ENCODE results near the gene DDX21. TPM values are rescaled to one million over a fixed set of nuclear protein-coding genes. Genes with fewer than 3 reads are reported as not detected.
A peak's percentile ranks its signal among the peaks of the same experiment; 100 is the strongest.

DDX21 gene
- total and polyA plus RNA-seq, 2 of the 13 experiments (the other 11 are each of a cell fraction or from before 2014, with no cell fraction given): 52.5 to 147 TPM

- peak; percentile 75 for ATAC-seq
- DNase-seq (ENCODE audit: low spot score): peak; percentile 19
- peaks cover 17 to 81% of the 10 kb centered on the region in 2 experiments for H3K36me3 ChIP-seq (replicated peaks in 1 of 2; ENCODE audit: control insufficient read depth in 1 of 2, insufficient read depth in 2 of 2, low read length in 2 of 2)
- ChIA-PET CTCF (ENCODE audit: low intra/inter-chr PET ratio, low total read pairs) (no interaction called here), POLR2A (interaction anchor here (0.9 kb wide), 1 partner anchor 9 kb away, joined by 3 read pairs; no protein-coding TSS in a partner anchor)
- in situ Hi-C loops (cut with HindIII; ENCODE audit: extremely low pct_ligation_motif_present, low pct_unique_long_range_greater_than_20kb): no loop called here
- no peak overlapping the region for H3K4me2 ChIP-seq (ENCODE audit: low read depth, low read length)
- H4K20me1 ChIP-seq (ENCODE audit: insufficient read depth, low read length): no peaks in the 10 kb centered on the region; the same call in 1 of the 2 replicates
- no peaks in the 10 kb centered on the region for H3K27me3 ChIP-seq (ENCODE audit: control insufficient read depth in 1 of 2, insufficient read depth in 2 of 2, low read length in 2 of 2)
- H3K27ac ChIP-seq (ENCODE audit: extremely low read length, insufficient read depth, low read length): no peak overlapping the region
- no peak overlapping the region for H2AFZ ChIP-seq (ENCODE audit: low read length)
- H3K4me1 ChIP-seq (ENCODE audit: insufficient read depth, low read length): no peaks in the 10 kb centered on the region
- FAIRE-seq: no peak
- H3K4me3 ChIP-seq (replicated peaks in 1 of 3; ENCODE audit: insufficient read depth in 1 of 3, low read depth in 2 of 3, low read length in 3 of 3): no peak overlapping the region
- WGBS (ENCODE audit: low lambda C conversion rate): 98% methylated on average over 1 of the region's 1 CpG
- intact Hi-C loops (cut with micrococcal nuclease; ENCODE audit: unreplicated experiment): loop anchor here (1.0 kb wide), 1 partner anchor 112 kb away; no protein-coding TSS in a partner anchor
- no peaks in the 10 kb centered on the region for H3K79me2 ChIP-seq (ENCODE audit: insufficient read depth, low read length)
- BruUV-seq (replicated peaks): no TSS peak
- TF ChIP-seq ZNF432 (CRISPR knock-in tag; IDR thresholded peaks at IDR 0.05; ENCODE audit: borderline replicate concordance): no peak
- no peak for TF ChIP-seq THAP8 (CRISPR knock-in tag; IDR thresholded peaks at IDR 0.05; ENCODE audit: borderline replicate concordance)
- no peak for TF ChIP-seq ZFP36 (IDR thresholded peaks at IDR 0.05; ENCODE audit: borderline replicate concordance, low read depth, low read length, partially characterized antibody)
- TF ChIP-seq NCOR1 (IDR thresholded peaks at IDR 0.05; ENCODE audit: borderline replicate concordance, low read length): no peak
- TF ChIP-seq MEF2D (CRISPR knock-in tag; IDR thresholded peaks at IDR 0.05): no peak
- TF ChIP-seq DMTF1 (CRISPR knock-in tag; IDR thresholded peaks at IDR 0.05): no peak
- TF ChIP-seq HOXA9 (CRISPR knock-in tag; IDR thresholded peaks at IDR 0.05; ENCODE audit: borderline replicate concordance): no peak
- no peak for TF ChIP-seq ZNF572 (CRISPR knock-in tag; IDR thresholded peaks at IDR 0.05)
- no peak for TF ChIP-seq FOSL2 (CRISPR knock-in tag; IDR thresholded peaks at IDR 0.05)
- TF ChIP-seq HNRNPLL (IDR thresholded peaks at IDR 0.05; ENCODE audit: low read depth, low read length, poor library complexity, severe bottlenecking): no peak
- TF ChIP-seq TSC22D2 (CRISPR knock-in tag; IDR thresholded peaks at IDR 0.05; ENCODE audit: borderline replicate concordance): no peak
- TF ChIP-seq ZBTB8A (CRISPR knock-in tag; IDR thresholded peaks at IDR 0.05; ENCODE audit: borderline replicate concordance, low read depth): no peak
- no peaks in the 10 kb centered on the region for H3K9me3 ChIP-seq (ENCODE audit: low read length)
- H3K9ac ChIP-seq (ENCODE audit: insufficient read depth, low read depth, low read length): no peak overlapping the region
These were observed 25.1 kb downstream of the DDX21 start for GRCh38 chr10:68981074-68981473.

Data from HepG2 (cell line).